GM23248 (cell line): ENCODE data around the gene MYRIP. TPM values are rescaled to one million over a fixed set of nuclear protein-coding genes. Genes with fewer than 3 reads are reported as not detected.
"Not testable (repeated sequence)": the region's sequence is repeated elsewhere in the genome, so short reads cannot be mapped to it uniquely, and the experiment has no call there.

Experiments
- DNase-seq: peaks from one replicate; pipeline ENCODE4 v3.0.0-alpha.2; 2015
- H2AFZ ChIP-seq: fragments of 200-600 bp; sonication (generic); 2 replicates; pipeline ENCODE4 v1.6.1; 2016; ENCODE audit warnings: antibody characterized with exemption
- H3F3A ChIP-seq: fragments of 200-600 bp; sonication (generic); 2 replicates; pipeline ENCODE4 v1.6.1; 2016; ENCODE audit warnings: mild to moderate bottlenecking, antibody characterized with exemption, mixed run types; ENCODE audit not compliant: insufficient read depth
- H3K27ac ChIP-seq: fragments of 200-600 bp; sonication (generic); 2 replicates; pipeline ENCODE4 v1.5.1; 2016; ENCODE audit warnings: mild to moderate bottlenecking
- H3K27me3 ChIP-seq: fragments of 200-600 bp; sonication (generic); replicated peaks from 2 replicates; pipeline ENCODE4 v1.6.1; 2016; ENCODE audit warnings: mild to moderate bottlenecking; ENCODE audit not compliant: insufficient read depth
- H3K36me3 ChIP-seq: fragments of 200-600 bp; sonication (generic); 2 replicates; pipeline ENCODE4 v1.6.1; 2016; ENCODE audit warnings: low read depth, mild to moderate bottlenecking
- H3K4me1 ChIP-seq: fragments of 200-600 bp; sonication (generic); 2 replicates; pipeline ENCODE4 v1.6.1; 2016; ENCODE audit warnings: mild to moderate bottlenecking; ENCODE audit not compliant: insufficient read depth
- H3K4me2 ChIP-seq: fragments of 200-600 bp; sonication (generic); one replicate; pipeline ENCODE4 v1.6.1; 2016; ENCODE audit warnings: mild to moderate bottlenecking; ENCODE audit not compliant: unreplicated experiment
- H3K4me3 ChIP-seq: fragments of 200-600 bp; sonication (generic); 2 replicates; pipeline ENCODE4 v1.5.1; 2016; ENCODE audit warnings: mild to moderate bottlenecking
- H3K79me2 ChIP-seq: fragments of 200-600 bp; sonication (generic); 2 replicates; pipeline ENCODE4 v1.6.1; 2016; ENCODE audit warnings: mild to moderate bottlenecking; ENCODE audit not compliant: insufficient read depth
- H3K9ac ChIP-seq: fragments of 200-600 bp; sonication (generic); 2 replicates; pipeline ENCODE4 v1.6.1; 2016; ENCODE audit warnings: mild to moderate bottlenecking
- H3K9me2 ChIP-seq: fragments of 200-600 bp; sonication (generic); 2 replicates; pipeline ENCODE4 v1.6.1; 2016; ENCODE audit warnings: mixed run types, mild to moderate bottlenecking, moderate library complexity; ENCODE audit not compliant: insufficient read depth
- H3K9me3 ChIP-seq: fragments of 200-600 bp; sonication (generic); one replicate; pipeline ENCODE4 v1.6.1; 2017; ENCODE audit warnings: low read depth
- H4K20me1 ChIP-seq: fragments of 200-600 bp; sonication (generic); 2 replicates; pipeline ENCODE4 v1.6.0; 2016; ENCODE audit not compliant: insufficient read depth
- EZH2 ChIP-seq: fragments of 200-600 bp; sonication (generic); IDR thresholded peaks from 2 replicates; pipeline ENCODE4 v1.6.1; 2018; ENCODE audit warnings: antibody characterized with exemption, mild to moderate bottlenecking; ENCODE audit not compliant: insufficient read depth, poor library complexity, severe bottlenecking
- EZH2phosphoT487 ChIP-seq: fragments of 200-600 bp; sonication (generic); IDR thresholded peaks from 2 replicates; pipeline ENCODE4 v1.6.1; 2018; ENCODE audit warnings: antibody characterized with exemption, moderate library complexity, mild to moderate bottlenecking, low read depth; ENCODE audit not compliant: insufficient read depth
- WGBS, 2 experiments: methylation state at CpG; one replicate each; pipeline ENCODE4 v1.1.6; 2015 to 2017; ENCODE audit warnings: low lambda C conversion rate in 2 of 2, low coverage in 1 of 2; ENCODE audit errors: missing lambda C conversion rate in 2 of 2; 5-methylcytosine and 5-hydroxymethylcytosine counted together
- in situ Hi-C: fragments of 300-500 bp; cut with MboI; formaldehyde crosslinking; loops from 2 replicates; pipeline ENCODE4 v1.15.0; 2020
- polyA plus RNA-seq: library from polyadenylated mRNA; unstranded; fragments of >200 nt; fragmentation: Nextera tagmentation; extraction: Ambion mirVana; gene quantifications from 2 replicates; pipeline ENCODE4 v1.2.1, GENCODE V29; 2016
- total RNA-seq: library from RNA; depleted of rRNA; stranded (reverse); fragments of >200 nt; shearing (Covaris generic); gene quantifications from 2 replicates; pipeline ENCODE4 v1.2.3, GENCODE V29; 2014

MYRIP gene
- total and polyA plus RNA-seq, 2 experiments from 2014 or later, result 0.11 to 0.32 TPM

- peak overlapping the region; percentile 43 for H3K4me2 ChIP-seq
- no peak overlapping the region for H3K4me3 ChIP-seq
- WGBS, 2 experiments, result 49% methylated on average over 4 of the region's 4 CpGs
Observed at GRCh38 chr3:40079203-40079846, 269.9 kb downstream of the MYRIP start.

GRCh38 chr3:40079847-40080240 is 270.4 kb downstream of the MYRIP start:
- Histone ChIP-seq H3K9ac (no peak overlapping the region), H3K36me3 (no peaks in the 10 kb centered on the region), H3K4me3 (peak overlapping the region; percentile 22), H3K27ac (peak overlapping the region; percentile 55), H2AFZ (no peak overlapping the region), H3K4me1 (peaks cover 30% of the 10 kb centered on the region), H3K27me3 (no peaks in the 10 kb centered on the region), H3K4me2 (peak overlapping the region; percentile 43), H3F3A (peaks cover 32% of the 10 kb centered on the region), H3K9me2 (no peaks in the 10 kb centered on the region), H4K20me1 (no peaks in the 10 kb centered on the region), H3K9me3 (no peaks in the 10 kb centered on the region), H3K79me2 (no peaks in the 10 kb centered on the region)
- in situ Hi-C loops, result no loop called here
- TF ChIP-seq EZH2phosphoT487, result no peak
- TF ChIP-seq EZH2, result no peak
- DNase-seq, result peak; percentile 75

More at GRCh38 chr3:40079203-40079846, 269.9 kb downstream of the MYRIP start:
- Histone ChIP-seq H3K9me3 (no peaks in the 10 kb centered on the region), H4K20me1 (no peaks in the 10 kb centered on the region), H3K36me3 (no peaks in the 10 kb centered on the region), H3K9me2 (no peaks in the 10 kb centered on the region), H2AFZ (peak overlapping the region; percentile 48), H3F3A (peaks cover 32% of the 10 kb centered on the region), H3K27me3 (no peaks in the 10 kb centered on the region), H3K4me1 (peaks cover 30% of the 10 kb centered on the region), H3K27ac (peak overlapping the region; percentile 55), H3K9ac (no peak overlapping the region), H3K79me2 (no peaks in the 10 kb centered on the region)
- in situ Hi-C loops, result no loop called here
- DNase-seq, result peak; percentile 83
- no peak for TF ChIP-seq EZH2
- TF ChIP-seq EZH2phosphoT487, result no peak

- Histone ChIP-seq H3K27me3 (no peaks in the 10 kb centered on the region), H3K27ac (no peak overlapping the region), H3K4me1 (peaks cover 44% of the 10 kb centered on the region), H3F3A (peaks cover 32% of the 10 kb centered on the region), H3K4me2 (no peak overlapping the region), H2AFZ (no peak overlapping the region), H4K20me1 (no peaks in the 10 kb centered on the region), H3K9me2 (no peaks in the 10 kb centered on the region), H3K9me3 (no peaks in the 10 kb centered on the region), H3K79me2 (no peaks in the 10 kb centered on the region), H3K9ac (no peak overlapping the region), H3K4me3 (no peak overlapping the region), H3K36me3 (no peaks in the 10 kb centered on the region)
- no peak for TF ChIP-seq EZH2
- TF ChIP-seq EZH2phosphoT487, result no peak
- DNase-seq, result no peak
- in situ Hi-C loops, result no loop called here
Observed at GRCh38 chr3:40083066-40083465, 273.7 kb downstream of the MYRIP start.

- not testable (repeated sequence) for H4K20me1 ChIP-seq, H3K4me2 ChIP-seq
- 94 to 96% methylated on average over 12 of the region's 12 CpGs for WGBS, 2 experiments
Observed at GRCh38 chr3:40084424-40084823, 275.0 kb downstream of the MYRIP start.

More at GRCh38 chr3:40084424-40084823, 275.0 kb downstream of the MYRIP start:
- H3K27ac ChIP-seq, H3K27me3 ChIP-seq, H3K9me3 ChIP-seq, H2AFZ ChIP-seq, H3K4me3 ChIP-seq, H3K9ac ChIP-seq, H3K9me2 ChIP-seq, H3K36me3 ChIP-seq, in situ Hi-C loops, DNase-seq, H3K79me2 ChIP-seq: not testable (repeated sequence)
- Histone ChIP-seq H3K4me1 (peaks cover 33% of the 10 kb centered on the region), H3F3A (peaks cover 19% of the 10 kb centered on the region)
